ENCODE data around the gene ZNF638.

Gene ZNF638

GRCh38 chr2:71455741-71456569, 124.4 kb downstream of the ZNF638 start:
- no peak for DNase-seq (ENCODE audit: low read depth)
- no peak for TF ChIP-seq CTCF (IDR thresholded peaks at IDR 0.05; ENCODE audit: control insufficient read depth, insufficient read depth, low read depth, low read length, missing control alignments)
- H3K4me3 ChIP-seq (ENCODE audit: control insufficient read depth, low read depth, low read length), result no peak overlapping the region

- DNase-seq (ENCODE audit: low read depth), result no peak
- no peak for TF ChIP-seq CTCF (IDR thresholded peaks at IDR 0.05; ENCODE audit: control insufficient read depth, insufficient read depth, low read depth, low read length, missing control alignments)
- no peak overlapping the region for H3K4me3 ChIP-seq (ENCODE audit: control insufficient read depth, low read depth, low read length)
These were observed 125.0 kb downstream of the ZNF638 start for GRCh38 chr2:71456617-71457016.

- no peak for DNase-seq (ENCODE audit: low read depth)
- TF ChIP-seq CTCF (IDR thresholded peaks at IDR 0.05; ENCODE audit: control insufficient read depth, insufficient read depth, low read depth, low read length, missing control alignments), result no peak
- no peak overlapping the region for H3K4me3 ChIP-seq (ENCODE audit: control insufficient read depth, low read depth, low read length)
These were observed 125.7 kb downstream of the ZNF638 start for GRCh38 chr2:71457123-71457915.

- no peak for TF ChIP-seq CTCF (IDR thresholded peaks at IDR 0.05; ENCODE audit: control insufficient read depth, insufficient read depth, low read depth, low read length, missing control alignments)
These were observed 126.3 kb downstream of the ZNF638 start for GRCh38 chr2:71457923-71458322.

GRCh38 chr2:71458413-71459083, 127.0 kb downstream of the ZNF638 start:
- DNase-seq (ENCODE audit: low read depth), result no peak

More at GRCh38 chr2:71457923-71458322, 126.3 kb downstream of the ZNF638 start:
- H3K4me3 ChIP-seq (ENCODE audit: control insufficient read depth, low read depth, low read length), result no peak overlapping the region
- DNase-seq (ENCODE audit: low read depth), result no peak

More at GRCh38 chr2:71458413-71459083, 127.0 kb downstream of the ZNF638 start:
- no peak overlapping the region for H3K4me3 ChIP-seq (ENCODE audit: control insufficient read depth, low read depth, low read length)
- TF ChIP-seq CTCF (IDR thresholded peaks at IDR 0.05; ENCODE audit: control insufficient read depth, insufficient read depth, low read depth, low read length, missing control alignments), result no peak

Data from AG09309 (cell line).